ENCODE results near the gene CDH26. TPM values are rescaled to one million over a fixed set of nuclear protein-coding genes. Genes with fewer than 3 reads are reported as not detected.

Gene CDH26
- 0.15 TPM in 1 of 2 replicates, not detected in the other for total RNA-seq

DNA sequence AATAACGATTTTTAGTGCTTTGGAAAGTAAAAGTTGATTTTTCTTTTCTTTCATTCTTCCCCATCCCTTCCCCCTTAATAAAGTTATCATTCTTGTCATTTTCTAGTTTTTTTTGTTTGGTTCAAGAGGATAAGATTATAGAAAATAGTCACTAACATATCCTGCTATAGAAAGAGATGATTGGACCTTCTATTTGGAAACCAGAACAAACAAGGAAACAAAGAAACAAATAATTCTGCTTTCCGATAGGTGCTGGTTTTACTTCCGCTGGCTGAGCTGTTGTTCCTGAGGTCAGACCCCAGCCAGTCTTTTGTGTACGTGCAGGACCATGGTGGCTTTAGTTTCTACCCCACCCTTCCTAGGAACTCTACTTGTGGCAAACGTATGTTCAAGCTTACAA is at the start of gene CDH26:
Gene CDH26 (plus strand): TSS at position 301 of the 400 bp plus-strand sequence. CDS start 304 bp downstream, outside the sequence.
- DNase-seq (ENCODE audit: low read depth): no peak

DNA sequence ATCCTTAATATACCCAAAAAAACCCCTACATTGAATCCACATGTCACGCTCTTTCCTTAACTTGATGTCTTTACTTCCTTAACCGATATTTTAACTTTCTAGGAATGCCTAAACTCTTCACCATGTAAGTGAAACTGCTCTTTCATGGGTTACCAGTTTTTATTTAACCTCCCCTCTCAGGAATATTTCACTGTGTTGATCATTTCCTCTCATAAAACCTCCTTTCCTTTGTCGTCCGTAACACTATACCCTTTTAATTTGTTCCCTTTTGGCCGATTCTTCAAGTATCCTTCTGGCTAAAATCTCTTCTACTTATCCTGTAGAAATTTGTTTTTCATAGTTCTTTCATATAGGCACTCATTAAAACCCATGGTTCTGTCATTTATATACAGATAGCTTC is 49.4 kb upstream of the CDH26 start:
- no peak for DNase-seq (ENCODE audit: low read depth)

DNA sequence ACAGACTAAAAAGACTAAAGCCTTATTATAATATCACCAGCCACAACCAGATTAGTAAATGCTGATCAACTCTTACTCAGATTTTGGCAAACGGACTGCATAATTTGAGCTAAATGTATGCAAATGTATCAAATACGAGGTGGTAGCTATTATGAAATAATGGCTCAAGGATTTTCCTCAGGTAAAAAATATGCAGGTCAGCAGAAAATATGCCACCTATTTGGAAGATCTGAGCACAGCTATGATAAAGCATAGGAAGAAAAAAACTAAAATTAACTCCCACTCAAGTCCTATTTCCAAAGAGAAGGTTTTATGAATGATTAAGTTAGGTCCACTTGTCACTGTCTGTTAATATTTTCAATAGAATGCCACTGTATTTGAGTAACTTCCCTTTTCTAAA is 47.2 kb upstream of the CDH26 start:
- no peak for DNase-seq (ENCODE audit: low read depth)

DNA sequence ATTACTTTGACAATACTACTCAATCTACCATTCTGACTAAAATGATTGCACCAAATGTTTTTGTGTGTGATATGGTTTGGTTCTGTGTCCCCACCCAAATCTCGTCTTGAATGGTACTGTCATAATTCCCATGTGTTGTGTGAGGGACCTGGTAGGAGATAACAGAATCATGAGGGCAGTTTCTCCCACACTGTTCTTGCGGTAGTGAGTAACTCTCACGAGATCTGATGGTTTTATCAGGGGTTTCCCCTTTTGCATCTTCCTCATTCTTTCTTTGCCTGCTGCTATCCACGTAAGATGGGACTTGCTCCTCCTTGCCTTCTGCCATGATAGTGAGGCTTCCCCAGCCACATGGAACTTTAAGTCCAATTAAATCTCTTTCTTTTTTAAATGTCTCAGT is 45.6 kb upstream of the CDH26 start:
- DNase-seq (ENCODE audit: low read depth): no peak

DNA sequence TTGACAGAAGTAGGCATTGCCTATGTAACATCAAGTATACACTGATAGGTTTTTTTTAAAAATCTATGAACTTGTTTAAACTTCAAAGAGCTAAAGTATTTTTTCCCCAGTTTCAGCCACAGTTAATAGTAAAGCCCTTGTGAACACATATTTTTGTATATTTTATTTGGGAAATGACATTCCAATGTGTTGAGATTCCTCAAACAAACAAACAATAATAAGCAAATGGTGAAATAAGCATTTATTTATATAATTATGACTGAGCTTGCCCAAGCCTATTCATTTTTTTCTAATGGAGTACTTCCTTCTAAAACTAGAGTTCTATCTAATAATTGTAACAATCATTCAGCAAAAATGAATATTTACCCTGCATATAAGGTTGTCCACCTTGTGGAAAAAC is 37.3 kb upstream of the CDH26 start:
- no peak for DNase-seq (ENCODE audit: low read depth)

DNA sequence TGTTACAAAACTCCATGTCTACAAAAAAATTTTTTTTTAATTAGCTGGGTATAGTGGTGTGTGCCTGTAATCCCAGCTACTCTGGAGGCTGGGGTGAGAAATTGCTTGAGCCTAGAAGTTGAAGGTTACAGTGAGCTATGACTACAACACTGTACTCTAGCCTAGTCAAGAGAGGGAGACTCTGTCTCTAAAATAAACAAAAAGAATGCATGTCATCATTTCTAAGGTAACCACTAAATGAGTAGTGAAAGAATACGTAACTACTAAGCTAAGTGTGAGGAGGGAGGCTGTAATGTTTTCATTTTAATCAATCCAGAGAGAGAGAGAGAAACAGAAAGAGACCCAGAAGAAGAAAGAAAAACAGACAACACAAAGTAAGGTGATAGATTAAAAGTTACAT is 34.7 kb upstream of the CDH26 start:
- DNase-seq (ENCODE audit: low read depth): no peak

DNA sequence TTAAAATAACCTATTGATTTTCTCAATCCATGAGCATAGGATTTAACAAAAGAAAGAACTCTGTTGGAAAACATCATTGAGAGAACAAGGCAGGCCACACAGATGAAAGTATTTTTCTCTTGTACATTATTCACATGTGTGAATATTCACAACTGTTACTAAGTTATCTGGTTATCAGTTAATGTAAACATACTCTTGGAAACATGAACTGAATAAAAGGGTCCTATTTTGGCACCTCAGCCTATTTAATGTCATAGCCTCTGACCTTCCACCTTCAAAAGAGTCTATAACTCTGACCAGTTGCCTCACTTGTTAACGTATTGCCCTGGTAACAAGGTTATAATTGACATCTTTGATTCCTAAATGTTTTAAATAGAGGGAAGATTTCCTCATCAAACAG is 32.9 kb upstream of the CDH26 start:
- no peak for DNase-seq (ENCODE audit: low read depth)

DNA sequence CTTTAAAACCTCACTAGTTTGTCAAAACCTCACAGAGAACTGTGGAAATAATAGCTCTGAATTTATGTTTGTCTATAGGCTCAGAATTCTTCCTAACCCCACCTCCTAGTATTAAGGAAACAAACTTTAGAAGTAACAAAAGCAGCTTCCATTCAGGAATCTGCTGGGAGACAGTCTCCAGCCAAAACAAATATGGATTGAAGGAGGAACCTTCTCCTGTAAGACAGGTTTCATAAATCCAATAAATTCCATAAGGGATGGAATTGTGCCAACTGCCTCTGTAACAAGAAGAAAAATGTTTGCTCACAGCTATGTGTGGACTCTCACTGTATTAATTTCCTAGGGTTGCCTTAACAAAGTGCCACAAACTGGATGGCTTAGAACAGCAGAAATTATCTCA is 32.3 kb upstream of the CDH26 start:
- DNase-seq (ENCODE audit: low read depth): no peak

DNA sequence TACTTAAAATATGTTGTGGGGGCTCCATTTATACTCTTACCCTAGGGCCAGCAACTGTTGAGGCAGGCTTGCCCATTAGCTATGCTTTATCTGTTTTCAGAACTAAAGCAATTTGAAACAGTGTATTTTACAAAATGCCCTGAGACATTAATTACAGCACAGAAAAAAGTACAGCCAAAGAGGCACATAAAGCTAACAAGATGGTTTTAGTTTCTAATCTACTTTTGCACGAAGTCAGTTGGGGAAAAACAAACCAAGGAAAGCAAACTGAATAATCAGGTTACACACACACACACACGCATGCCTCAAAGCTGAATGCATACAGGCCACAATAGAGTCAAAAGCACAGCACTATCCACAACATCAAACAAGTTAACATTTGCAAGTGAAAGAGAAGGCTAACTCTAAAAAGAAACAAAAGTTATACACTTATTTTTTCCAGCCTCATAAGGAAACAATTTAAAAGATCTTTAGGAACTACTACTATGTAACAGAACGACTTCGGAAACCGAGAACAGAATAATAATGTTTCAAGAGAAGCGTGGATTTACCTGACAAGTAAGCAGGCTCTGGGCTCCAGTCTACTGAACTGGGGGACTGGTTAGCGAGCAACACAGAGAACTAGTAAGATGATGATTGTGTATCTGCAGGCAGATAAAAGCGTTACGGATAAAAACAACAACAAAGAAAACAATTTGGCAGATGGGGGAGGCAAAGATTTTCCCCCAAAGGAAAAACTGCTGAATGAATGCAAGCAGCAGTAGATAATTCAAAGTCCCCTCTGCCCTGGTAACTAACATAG is 26.5 kb upstream of the CDH26 start:
- no peak for DNase-seq (ENCODE audit: low read depth)

DNA sequence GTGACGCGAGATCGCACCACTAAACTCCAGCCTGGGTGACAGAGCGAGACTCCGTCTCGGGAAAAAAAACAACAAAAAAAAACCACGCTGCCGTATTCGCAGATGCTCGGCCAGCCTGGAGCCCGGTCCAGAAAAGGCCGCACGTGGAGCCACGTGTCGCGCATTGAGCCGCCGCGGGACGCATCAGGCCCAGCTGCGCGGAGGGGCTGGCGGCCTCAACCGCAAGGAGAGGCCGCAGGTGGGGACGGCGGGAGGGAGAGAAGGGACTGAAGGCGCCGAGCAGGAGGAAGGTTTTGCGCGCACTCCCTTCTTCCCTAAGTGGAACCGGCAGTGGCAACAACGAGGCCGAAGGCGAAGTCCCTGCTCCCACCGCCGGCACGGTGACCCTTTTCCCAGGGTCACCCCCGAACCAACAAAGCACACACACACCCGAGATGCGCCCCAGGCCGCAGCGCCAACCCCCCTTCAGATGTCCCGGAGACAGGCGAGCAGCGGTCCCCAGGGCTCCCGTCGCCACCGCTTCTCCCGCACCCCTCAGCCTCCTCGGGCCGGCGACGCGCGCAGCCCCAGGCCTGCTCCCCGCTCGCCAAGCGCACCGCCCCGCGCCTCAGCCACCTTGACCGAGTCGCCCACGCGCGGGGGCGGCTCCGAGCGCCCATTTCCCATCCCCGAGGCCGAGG is 25.5 kb upstream of the CDH26 start:
- DNase-seq (ENCODE audit: low read depth): no peak

DNA sequence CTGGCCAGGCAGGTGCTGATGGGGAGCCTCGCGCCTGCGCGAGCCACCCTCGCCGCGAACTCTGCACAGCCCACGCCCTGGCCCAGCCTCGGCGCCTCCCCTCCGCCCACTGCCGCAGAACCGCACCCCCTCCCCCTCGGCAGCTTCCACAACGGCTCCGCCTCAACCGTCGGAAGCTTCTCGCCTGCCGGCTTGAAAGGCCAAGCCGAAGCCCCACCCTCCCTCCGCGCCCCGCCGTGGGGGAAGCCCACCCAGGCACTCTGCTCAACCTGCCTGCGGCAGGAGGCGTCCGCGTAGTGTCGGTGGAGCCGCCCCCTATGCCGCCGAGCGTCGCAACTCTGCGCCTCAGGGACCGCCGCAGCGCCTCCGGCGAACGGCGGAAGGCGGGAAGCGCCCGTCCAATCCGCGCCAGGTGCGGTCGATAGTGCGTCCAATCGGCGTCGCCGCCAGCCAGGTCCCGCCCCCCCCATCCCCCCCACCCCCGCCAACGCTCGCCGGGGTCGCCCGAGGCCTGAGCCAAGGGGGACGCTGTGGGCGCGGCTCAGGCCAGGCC is 24.9 kb upstream of the CDH26 start, which contains the start of gene SYCP2:
Gene SYCP2 (minus strand): TSS at position 342 of the 553 bp plus-strand sequence. CDS start 11,224 bp downstream, outside the sequence.
- no peak for DNase-seq (ENCODE audit: low read depth)

DNA sequence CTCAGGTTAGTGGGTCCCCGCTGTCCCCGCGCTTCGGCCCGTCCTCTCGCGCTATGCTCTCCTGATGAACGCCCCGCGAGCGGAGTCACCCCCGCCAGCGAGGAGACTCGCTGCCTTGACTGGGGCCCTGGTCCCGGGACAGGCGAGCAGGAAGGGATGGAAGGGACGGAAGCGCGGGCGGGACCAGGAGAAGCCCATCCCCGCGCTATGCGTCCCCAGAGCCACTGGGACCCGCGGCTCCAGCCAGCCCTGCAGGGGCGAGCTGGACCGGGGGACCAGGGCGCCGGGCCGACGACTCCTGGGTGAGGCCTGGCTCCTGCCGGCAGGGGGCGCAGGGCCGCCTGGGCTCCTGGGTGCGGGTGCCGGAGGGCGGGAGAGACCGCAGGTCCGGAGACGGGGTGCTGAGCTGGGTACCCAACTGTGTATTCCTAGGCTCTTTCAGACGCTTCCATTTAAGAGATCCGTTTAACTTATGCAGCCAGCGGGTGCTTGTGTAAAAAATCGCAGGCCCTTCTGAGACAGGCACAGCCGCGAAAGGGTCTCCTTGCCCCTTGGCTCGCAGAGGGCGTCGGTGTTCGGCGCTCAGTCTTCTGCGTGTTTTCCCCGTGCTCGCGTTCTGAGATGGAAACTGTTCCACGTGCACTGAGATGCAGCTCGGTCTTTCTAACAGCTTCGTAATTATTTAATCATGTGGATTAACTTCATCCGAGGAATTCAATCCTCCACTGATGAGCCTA is 24.2 kb upstream of the CDH26 start:
- peak; percentile 13 for DNase-seq (ENCODE audit: low read depth)

DNA sequence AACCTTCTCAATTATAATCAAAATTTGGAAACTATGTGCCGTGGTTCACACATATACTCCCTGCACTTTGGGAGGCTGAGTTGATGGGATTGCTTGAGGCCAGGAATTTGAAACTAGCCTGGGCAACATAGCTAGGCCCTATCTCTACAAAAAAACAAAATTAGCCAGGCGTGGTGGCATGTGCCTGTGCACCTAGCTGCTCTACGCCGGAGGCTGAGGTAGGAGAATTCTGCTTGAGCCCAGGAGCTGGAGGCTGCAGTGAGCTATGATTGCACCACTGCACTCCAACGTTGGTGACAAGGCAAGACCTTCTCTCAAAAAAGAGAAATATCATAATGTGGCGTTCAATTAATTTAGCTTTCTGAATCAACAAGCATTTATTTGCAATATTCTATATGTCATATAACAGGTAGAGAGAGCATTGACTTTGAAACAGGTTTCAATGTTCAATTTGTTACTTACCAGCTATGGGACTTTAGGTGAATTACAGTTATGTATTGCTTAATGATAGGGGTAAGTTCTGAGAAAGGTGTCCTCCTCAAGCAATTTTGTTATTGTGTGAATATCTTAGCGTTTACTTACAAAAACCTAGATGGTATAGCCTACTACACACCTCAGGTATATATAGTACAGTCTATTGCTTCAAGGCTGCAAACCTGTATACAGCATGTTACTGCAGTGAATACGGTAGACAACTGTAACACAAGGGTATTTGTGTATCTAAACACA is 22.6 kb upstream of the CDH26 start:
- no peak for DNase-seq (ENCODE audit: low read depth)

DNA sequence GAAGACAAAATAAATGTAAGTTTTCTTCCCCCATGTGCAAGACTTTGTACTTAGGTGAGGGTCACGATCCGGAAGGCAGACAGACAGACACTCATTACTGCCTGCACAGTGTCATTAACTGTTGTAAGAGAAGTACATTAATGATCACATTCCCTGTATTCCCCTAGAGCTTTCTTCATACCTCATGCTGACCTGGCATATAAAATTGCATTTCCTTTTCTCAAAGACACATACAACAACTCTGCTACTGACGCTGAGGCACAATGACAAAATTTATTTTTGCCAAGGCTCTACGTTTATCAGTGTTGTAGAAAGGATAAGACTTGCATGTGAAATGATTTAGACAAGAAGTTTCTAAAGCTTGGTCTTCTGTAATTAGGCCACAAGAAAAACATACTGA is 21.8 kb upstream of the CDH26 start:
- no peak for DNase-seq (ENCODE audit: low read depth)

DNA sequence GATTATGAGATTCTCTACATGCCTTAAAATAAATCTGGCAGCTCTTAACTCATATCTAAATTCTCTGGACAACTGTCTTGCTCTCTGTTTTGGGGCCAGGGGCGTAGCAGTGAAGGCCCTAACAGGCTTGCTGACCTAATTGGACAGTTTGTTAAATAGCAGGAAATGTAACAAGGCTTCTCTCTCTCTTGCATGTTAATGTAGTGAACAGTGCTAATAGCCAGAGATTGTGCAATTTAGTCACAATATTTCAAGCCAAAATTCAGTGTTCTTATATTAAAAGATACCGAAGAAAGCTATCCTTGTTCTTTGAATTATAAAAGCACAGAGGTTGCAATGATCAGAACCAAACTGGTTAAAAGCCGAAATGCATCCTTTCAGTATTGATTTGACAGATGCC is 21.1 kb upstream of the CDH26 start:
- DNase-seq (ENCODE audit: low read depth): no peak

DNA sequence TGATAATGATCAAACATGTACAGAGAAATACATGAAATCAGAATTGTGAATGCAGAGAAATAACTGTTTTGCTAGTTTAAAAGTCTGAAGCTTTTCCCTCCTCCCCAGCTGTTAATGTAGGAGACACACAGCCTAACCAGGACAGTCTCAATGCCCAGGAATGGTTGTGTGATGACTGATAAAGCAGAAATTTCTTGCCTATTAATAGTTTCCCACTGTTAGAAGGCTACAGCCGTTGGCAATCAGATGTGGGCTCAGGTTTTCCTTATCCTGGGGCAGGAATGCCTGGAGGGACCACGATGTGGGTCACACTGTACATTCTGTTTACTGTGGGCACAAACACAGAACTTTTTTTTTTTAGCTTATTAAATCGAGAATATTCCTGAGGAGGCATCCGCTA is 20.0 kb upstream of the CDH26 start:
- DNase-seq (ENCODE audit: low read depth): peak; percentile 53

DNA sequence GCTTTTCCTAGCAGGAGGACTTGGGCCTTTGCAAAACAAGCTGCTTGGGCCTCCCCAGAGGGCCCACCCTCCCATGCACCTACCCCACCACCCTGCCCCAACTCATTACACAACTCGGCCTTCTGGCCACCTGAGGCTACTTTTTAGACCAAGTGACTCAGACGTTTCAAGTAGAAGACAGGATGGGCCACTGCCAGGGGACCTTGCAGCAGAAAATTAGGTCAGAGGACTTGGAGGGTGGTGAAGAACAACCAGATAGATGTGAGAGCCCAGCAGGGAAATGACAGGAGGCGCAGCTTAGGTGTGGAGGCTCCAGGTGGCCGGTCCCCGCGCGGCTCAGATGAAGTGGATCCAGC is 19.5 kb upstream of the CDH26 start:
- peak; percentile 30 for DNase-seq (ENCODE audit: low read depth)

DNA sequence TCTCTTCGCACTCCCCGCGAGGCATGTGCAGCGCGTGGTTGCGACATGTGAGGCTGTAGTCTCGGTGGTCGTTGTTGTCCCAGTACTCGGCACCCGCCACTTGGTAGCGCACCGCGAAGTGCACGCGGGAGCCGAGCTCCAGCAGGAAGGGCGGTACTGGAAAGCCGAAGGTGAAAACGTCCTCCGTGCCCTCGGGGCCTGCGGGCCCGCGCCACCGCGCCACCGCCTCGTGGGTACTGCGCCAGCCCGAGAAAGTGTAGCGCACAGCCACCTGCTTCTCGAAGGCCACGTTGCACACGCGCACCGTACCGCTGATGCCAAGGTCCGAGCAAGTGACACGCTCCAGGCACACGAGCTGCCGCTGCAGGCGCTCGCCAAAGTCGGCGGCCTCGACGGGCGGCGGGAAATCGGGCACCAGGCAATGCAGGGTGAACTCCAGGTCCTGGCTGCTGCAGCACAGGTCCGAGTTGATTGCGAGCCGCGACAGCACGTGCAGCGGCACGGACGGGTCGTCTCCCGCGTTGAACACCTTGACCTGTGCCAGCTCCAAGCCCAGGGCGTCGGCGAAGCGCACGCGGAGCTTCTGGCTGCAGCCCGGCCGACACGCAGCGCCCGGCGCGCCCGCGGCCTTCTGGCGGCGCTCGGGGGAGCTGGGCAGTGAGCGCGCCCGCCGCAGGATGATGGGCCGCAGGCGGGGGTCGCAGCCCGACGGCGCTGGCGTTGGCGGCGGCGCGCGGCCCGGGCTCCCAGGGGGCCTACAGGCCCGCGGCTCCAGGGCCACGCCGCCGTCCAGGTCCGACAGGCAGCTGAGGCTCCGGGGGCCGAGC is 19.0 kb upstream of the CDH26 start:
- DNase-seq (ENCODE audit: low read depth): no peak

DNA sequence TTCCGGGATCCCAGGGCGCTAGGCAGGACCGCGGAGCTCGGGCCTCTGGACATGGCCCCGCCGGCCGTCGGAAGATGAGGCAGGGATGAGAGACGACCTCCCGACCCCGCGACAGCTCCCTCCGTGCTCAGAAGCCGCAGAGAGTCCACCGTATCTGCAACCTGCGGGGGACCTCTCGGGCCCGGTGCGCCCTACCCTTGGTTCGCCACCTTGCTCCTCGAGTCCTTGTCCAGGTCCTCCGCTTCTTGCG is 18.4 kb upstream of the CDH26 start:
- DNase-seq (ENCODE audit: low read depth): no peak

DNA sequence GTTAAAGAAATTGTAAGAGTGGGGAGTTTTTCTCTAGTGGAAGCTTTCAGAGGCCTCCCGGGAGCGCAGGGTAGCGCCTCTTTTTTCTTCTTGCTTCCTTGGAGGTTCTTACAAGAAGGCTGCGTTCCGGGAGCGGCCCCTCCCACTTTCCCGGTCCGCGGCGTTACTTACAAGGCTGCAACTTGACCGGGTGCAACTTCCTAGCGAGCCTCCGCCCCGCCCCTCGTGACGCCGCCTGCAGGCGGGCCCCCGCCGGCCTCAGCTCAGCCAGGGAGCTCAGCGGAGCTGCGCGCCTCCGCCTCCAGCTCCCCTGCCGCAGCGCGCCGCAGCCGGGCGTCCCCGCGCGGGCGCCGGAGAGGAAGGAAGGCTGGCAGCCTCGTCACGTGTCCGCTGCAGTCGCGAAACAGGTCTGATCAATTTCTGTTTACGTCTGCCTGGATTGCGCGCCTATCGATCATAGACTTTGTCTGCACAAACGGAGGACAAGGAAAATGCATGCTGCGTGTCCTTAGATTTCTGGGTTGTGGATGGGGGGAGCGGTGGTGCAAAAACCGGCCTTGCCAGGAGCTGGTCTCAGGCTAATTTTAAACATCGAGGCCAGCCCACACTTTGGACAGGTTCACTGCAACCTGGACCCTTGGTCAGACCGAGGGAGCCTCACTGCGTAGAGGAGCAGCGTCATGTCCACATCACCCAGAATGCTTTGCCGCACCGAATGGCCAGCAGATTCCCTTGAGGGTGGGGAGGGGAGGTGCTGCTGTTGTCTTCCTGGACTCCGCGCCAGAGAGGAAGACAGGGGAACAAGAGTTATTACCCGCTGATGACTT is 17.9 kb upstream of the CDH26 start, which contains the start of the genes FAM217B and PPP1R3D:
Gene FAM217B (plus strand): TSS at position 261 of the 827 bp plus-strand sequence. CDS start 3,555 bp downstream, outside the sequence.
Gene PPP1R3D (minus strand): TSS at position 177 of the 827 bp plus-strand sequence. CDS start 374 bp downstream, outside the sequence.
- peak; percentile 90 for DNase-seq (ENCODE audit: low read depth)
